Measurements from ENCODE around the gene PRKAG1.

DNA sequence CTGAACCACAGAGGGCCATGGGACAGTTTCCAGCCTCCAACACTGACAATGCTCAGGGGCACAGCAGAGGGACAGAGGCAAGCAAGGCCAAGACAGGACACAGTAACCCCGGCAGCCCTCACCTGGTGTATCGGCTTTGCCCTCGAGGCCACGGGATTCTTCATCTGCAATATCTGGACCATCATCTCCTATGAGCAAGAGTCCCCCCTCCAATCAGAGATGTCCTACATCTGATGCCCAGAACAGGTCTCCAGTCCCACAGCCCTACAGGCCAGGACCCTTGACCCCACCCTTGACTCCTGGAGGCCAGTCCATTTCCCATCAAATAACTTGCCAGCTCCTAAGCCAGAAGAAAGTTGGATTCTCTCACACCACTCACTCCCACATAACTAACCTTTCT, 24.7 kb upstream of the PRKAG1 start:
- no peak for TF ChIP-seq POLR2A (IDR thresholded peaks at IDR 0.05)
- TF ChIP-seq, protein P1, sequence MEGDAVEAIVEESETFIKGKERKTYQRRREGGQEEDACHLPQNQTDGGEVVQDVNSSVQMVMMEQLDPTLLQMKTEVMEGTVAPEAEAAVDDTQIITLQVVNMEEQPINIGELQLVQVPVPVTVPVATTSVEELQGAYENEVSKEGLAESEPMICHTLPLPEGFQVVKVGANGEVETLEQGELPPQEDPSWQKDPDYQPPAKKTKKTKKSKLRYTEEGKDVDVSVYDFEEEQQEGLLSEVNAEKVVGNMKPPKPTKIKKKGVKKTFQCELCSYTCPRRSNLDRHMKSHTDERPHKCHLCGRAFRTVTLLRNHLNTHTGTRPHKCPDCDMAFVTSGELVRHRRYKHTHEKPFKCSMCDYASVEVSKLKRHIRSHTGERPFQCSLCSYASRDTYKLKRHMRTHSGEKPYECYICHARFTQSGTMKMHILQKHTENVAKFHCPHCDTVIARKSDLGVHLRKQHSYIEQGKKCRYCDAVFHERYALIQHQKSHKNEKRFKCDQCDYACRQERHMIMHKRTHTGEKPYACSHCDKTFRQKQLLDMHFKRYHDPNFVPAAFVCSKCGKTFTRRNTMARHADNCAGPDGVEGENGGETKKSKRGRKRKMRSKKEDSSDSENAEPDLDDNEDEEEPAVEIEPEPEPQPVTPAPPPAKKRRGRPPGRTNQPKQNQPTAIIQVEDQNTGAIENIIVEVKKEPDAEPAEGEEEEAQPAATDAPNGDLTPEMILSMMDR (IDR thresholded peaks at IDR 0.05): no peak
